ENCODE data around the gene UCP2.

DNA sequence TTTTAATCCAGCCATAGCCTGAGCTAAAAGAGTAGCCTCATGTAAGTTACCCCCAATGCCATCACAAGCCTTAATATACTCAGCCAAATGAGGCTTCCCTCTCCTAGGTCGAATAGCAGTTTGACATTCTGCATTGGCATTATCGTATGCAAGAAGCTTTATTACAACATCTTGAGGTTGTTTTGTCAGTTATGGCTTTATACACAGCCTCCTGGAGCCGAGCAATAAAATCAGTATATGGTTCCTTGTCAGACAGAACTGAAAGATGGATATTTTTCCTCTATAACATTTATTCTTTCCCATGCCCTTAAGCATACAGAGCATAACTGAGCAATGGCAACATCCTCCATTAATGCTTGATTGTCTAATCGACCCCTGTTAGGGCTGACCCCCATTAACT, 37.2 kb downstream of the UCP2 start:
- TF ChIP-seq, protein P1, sequence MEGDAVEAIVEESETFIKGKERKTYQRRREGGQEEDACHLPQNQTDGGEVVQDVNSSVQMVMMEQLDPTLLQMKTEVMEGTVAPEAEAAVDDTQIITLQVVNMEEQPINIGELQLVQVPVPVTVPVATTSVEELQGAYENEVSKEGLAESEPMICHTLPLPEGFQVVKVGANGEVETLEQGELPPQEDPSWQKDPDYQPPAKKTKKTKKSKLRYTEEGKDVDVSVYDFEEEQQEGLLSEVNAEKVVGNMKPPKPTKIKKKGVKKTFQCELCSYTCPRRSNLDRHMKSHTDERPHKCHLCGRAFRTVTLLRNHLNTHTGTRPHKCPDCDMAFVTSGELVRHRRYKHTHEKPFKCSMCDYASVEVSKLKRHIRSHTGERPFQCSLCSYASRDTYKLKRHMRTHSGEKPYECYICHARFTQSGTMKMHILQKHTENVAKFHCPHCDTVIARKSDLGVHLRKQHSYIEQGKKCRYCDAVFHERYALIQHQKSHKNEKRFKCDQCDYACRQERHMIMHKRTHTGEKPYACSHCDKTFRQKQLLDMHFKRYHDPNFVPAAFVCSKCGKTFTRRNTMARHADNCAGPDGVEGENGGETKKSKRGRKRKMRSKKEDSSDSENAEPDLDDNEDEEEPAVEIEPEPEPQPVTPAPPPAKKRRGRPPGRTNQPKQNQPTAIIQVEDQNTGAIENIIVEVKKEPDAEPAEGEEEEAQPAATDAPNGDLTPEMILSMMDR (IDR thresholded peaks at IDR 0.05 in 4 of 5, conservative IDR thresholded peaks at IDR 0.05 in 1 of 5), result no peak
- no peak for TF ChIP-seq POLR2A (IDR thresholded peaks at IDR 0.05)
